ENCODE measurements around the gene PLEK. TPM values are rescaled to one million over a fixed set of nuclear protein-coding genes. Genes with fewer than 3 reads are reported as not detected.

PLEK gene
- total and polyA plus RNA-seq, 2 experiments from 2014 or later, result 0.92 to 0.93 TPM

DNA sequence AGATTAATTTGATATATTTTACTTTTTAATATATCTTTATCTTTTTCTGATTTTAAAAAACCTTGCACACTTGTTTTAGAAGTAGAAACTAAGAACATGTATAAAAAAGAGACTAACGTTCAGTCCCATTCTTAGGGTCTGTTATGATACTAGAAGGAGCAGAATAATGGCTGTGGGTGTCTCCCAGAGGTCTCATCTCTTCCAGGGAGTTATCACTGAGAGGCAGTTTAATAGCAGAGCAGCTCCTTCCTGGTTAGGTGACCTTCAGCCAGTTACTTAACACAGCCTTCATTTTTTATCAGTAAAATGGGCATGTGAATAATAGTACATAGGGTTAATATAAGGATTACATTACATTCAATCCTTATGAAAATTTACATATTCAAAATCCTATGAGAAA, 61.4 kb downstream of the PLEK start:
- H3K27me3 ChIP-seq, result peaks cover 6% of the 10 kb centered on the region
- H3K36me3 ChIP-seq (replicated peaks; ENCODE audit: insufficient read depth, low read depth), result no peaks in the 10 kb centered on the region
- H3K4me3 ChIP-seq, result no peak overlapping the region
- no peak overlapping the region for H3K4me2 ChIP-seq
- H3K4me1 ChIP-seq (ENCODE audit: insufficient read depth), result no peaks in the 10 kb centered on the region
- no peak overlapping the region for H3K27ac ChIP-seq
- H3K79me2 ChIP-seq, result no peaks in the 10 kb centered on the region
- no peaks in the 10 kb centered on the region for H4K20me1 ChIP-seq (ENCODE audit: insufficient read depth, poor library complexity, severe bottlenecking)
- WGBS (ENCODE audit: low lambda C conversion rate, missing lambda C conversion rate), result 97% methylated on average over 1 of the region's 1 CpG
- H3K9me3 ChIP-seq (ENCODE audit: low read depth), result no peaks in the 10 kb centered on the region
- TF ChIP-seq EZH2phosphoT487 (IDR thresholded peaks at IDR 0.05; ENCODE audit: low read depth, severe bottlenecking, unreplicated experiment), result no peak
- TF ChIP-seq, protein P1, sequence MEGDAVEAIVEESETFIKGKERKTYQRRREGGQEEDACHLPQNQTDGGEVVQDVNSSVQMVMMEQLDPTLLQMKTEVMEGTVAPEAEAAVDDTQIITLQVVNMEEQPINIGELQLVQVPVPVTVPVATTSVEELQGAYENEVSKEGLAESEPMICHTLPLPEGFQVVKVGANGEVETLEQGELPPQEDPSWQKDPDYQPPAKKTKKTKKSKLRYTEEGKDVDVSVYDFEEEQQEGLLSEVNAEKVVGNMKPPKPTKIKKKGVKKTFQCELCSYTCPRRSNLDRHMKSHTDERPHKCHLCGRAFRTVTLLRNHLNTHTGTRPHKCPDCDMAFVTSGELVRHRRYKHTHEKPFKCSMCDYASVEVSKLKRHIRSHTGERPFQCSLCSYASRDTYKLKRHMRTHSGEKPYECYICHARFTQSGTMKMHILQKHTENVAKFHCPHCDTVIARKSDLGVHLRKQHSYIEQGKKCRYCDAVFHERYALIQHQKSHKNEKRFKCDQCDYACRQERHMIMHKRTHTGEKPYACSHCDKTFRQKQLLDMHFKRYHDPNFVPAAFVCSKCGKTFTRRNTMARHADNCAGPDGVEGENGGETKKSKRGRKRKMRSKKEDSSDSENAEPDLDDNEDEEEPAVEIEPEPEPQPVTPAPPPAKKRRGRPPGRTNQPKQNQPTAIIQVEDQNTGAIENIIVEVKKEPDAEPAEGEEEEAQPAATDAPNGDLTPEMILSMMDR (IDR thresholded peaks at IDR 0.05; ENCODE audit: poor library complexity), result no peak
- TF ChIP-seq EZH2 (IDR thresholded peaks at IDR 0.05; ENCODE audit: borderline replicate concordance), result no peak
- DNase-seq (ENCODE audit: low spot score), result no peak
- H2AFZ ChIP-seq, result no peak overlapping the region
- H3K9me2 ChIP-seq (replicated peaks; ENCODE audit: insufficient read depth), result no peaks in the 10 kb centered on the region

DNA sequence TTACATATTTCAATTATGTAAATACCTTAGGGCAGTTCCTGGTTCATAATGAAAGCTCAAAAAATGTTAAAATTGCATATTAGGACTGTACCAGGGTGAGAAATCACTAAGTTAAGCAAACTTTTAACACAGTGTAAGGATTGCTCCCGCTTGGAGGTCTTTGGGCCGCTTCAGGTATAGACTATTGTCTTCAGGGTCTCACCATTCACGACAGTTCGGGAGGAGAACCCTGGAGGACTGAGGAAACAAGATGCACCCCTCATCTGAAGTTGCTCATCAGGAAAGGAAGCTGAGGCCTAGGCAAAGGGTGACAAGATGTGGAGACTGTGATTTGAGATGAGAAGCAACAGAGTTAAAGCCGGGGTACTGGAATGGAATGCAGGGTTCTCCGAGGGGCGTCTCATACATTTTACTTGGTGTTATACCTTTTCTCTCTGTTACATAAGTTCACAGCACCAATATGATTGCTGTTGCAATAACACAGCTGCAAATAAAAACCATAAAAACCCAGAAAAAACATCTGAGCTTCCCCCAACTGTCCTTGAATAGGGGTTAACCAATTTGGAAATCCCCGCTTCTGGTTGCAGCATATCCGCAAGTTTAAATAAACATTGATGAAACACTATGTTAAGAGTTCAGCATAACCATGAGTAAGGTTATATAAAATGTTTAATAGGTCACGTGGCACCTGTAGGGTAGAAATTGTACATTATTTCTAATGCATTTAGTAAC, 61.9 kb downstream of the PLEK start:
- Histone ChIP-seq H3K27ac (no peak overlapping the region), H3K36me3 (replicated peaks; ENCODE audit: insufficient read depth, low read depth) (no peaks in the 10 kb centered on the region), H3K79me2 (no peaks in the 10 kb centered on the region), H3K9me2 (replicated peaks; ENCODE audit: insufficient read depth) (no peaks in the 10 kb centered on the region), H3K4me3 (no peak overlapping the region), H3K27me3 (peaks cover 6% of the 10 kb centered on the region), H3K4me2 (no peak overlapping the region), H4K20me1 (ENCODE audit: insufficient read depth, poor library complexity, severe bottlenecking) (no peaks in the 10 kb centered on the region), H2AFZ (no peak overlapping the region), H3K9me3 (ENCODE audit: low read depth) (no peaks in the 10 kb centered on the region), H3K4me1 (ENCODE audit: insufficient read depth) (no peaks in the 10 kb centered on the region)
- WGBS (ENCODE audit: low lambda C conversion rate, missing lambda C conversion rate), result 91% methylated on average over 10 of the region's 10 CpGs
- no peak for DNase-seq (ENCODE audit: low spot score)
- TF ChIP-seq, protein P1 (IDR thresholded peaks at IDR 0.05; ENCODE audit: poor library complexity), result no peak
- TF ChIP-seq EZH2 (IDR thresholded peaks at IDR 0.05; ENCODE audit: borderline replicate concordance) (no peak), EZH2phosphoT487 (IDR thresholded peaks at IDR 0.05; ENCODE audit: low read depth, severe bottlenecking, unreplicated experiment) (no peak)

DNA sequence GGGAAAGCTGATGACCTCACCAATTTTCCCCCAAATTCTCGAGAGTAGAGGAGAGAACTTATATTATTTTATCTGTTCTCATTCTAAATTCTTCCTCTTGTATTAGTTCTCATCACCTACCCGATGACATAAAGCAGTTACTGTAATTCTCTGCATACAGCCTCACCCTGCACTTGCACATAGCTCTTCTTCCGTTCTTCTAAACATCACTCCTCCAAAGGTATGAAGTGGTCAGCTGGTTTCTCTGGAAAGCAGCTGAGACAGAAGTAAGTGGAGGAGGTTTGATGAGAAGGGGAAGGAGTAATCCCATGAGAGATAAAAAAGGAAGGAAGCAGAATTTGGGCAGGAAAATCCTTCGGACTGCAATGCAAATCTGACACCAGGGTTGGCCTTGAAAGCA, 63.0 kb downstream of the PLEK start:
- TF ChIP-seq EZH2phosphoT487 (IDR thresholded peaks at IDR 0.05; ENCODE audit: low read depth, severe bottlenecking, unreplicated experiment) (no peak), EZH2 (IDR thresholded peaks at IDR 0.05; ENCODE audit: borderline replicate concordance) (no peak)
- TF ChIP-seq, protein P1 (IDR thresholded peaks at IDR 0.05; ENCODE audit: poor library complexity), result no peak
- H3K4me3 ChIP-seq, result no peak overlapping the region
- H3K36me3 ChIP-seq (replicated peaks; ENCODE audit: insufficient read depth, low read depth), result no peaks in the 10 kb centered on the region
- H2AFZ ChIP-seq, result no peak overlapping the region
- no peaks in the 10 kb centered on the region for H3K9me3 ChIP-seq (ENCODE audit: low read depth)
- no peaks in the 10 kb centered on the region for H3K79me2 ChIP-seq
- H3K27me3 ChIP-seq, result peaks cover 6% of the 10 kb centered on the region
- WGBS (ENCODE audit: low lambda C conversion rate, missing lambda C conversion rate), result 76% methylated on average over 4 of the region's 4 CpGs
- H3K9me2 ChIP-seq (replicated peaks; ENCODE audit: insufficient read depth), result no peaks in the 10 kb centered on the region
- no peak overlapping the region for H3K27ac ChIP-seq
- no peaks in the 10 kb centered on the region for H3K4me1 ChIP-seq (ENCODE audit: insufficient read depth)
- DNase-seq (ENCODE audit: low spot score), result no peak
- no peak overlapping the region for H3K4me2 ChIP-seq
- no peaks in the 10 kb centered on the region for H4K20me1 ChIP-seq (ENCODE audit: insufficient read depth, poor library complexity, severe bottlenecking)

Measured in hepatocyte (in vitro differentiated cells).